HepG2 (cell line): Measurements from ENCODE around the gene ATG7. TPM values are rescaled to one million over a fixed set of nuclear protein-coding genes. Genes with fewer than 3 reads are reported as not detected.
A peak's percentile ranks its signal among the peaks of the same experiment; 100 is the strongest.

ENCODE experiments used
- BCL3 ChIP-seq: sonication (generic); formaldehyde crosslinking; IDR thresholded peaks from 2 replicates; pipeline ENCODE4 v1.5.1; 2020; ENCODE audit warnings: mild to moderate bottlenecking, missing genetic modification reagents, moderate library complexity
- CEBPG ChIP-seq: IDR thresholded peaks from 2 replicates; pipeline ENCODE4 v1.6.1; 2016
- ESRRA ChIP-seq: sonication (generic); formaldehyde crosslinking; IDR thresholded peaks from 2 replicates; pipeline ENCODE4 v1.5.1; 2020; ENCODE audit warnings: mild to moderate bottlenecking, low read depth, missing genetic modification reagents
- ETV6 ChIP-seq: sonication (generic); formaldehyde crosslinking; conservative IDR thresholded peaks from 2 replicates; pipeline ENCODE4 v1.4.0; 2020; ENCODE audit warnings: missing genetic modification reagents
- GPN1 ChIP-seq: sonication (generic); formaldehyde crosslinking; IDR thresholded peaks from 2 replicates; pipeline ENCODE4 v1.5.1; 2020; ENCODE audit warnings: missing genetic modification reagents, borderline replicate concordance
- HDAC2 ChIP-seq: sonication (generic); formaldehyde crosslinking; IDR thresholded peaks from 2 replicates; pipeline ENCODE4 v1.4.0; 2020; ENCODE audit warnings: missing genetic modification reagents
- HIVEP1 ChIP-seq: sonication (generic); formaldehyde crosslinking; IDR thresholded peaks from 2 replicates; pipeline ENCODE4 v1.4.0; 2020; ENCODE audit warnings: mild to moderate bottlenecking, missing genetic modification reagents
- HNRNPL ChIP-seq: fragments of 200-400 bp; formaldehyde crosslinking; IDR thresholded peaks from 2 replicates; pipeline ENCODE4 v1.6.1; 2017; ENCODE audit warnings: mild to moderate bottlenecking, low read depth, low read length
- HNRNPLL ChIP-seq: fragments of 200-400 bp; formaldehyde crosslinking; IDR thresholded peaks from 2 replicates; pipeline ENCODE4 v1.6.1; 2017; ENCODE audit warnings: mild to moderate bottlenecking, low read depth, low read length; ENCODE audit not compliant: poor library complexity, severe bottlenecking
- KDM5B ChIP-seq: sonication (generic); formaldehyde crosslinking; IDR thresholded peaks from 2 replicates; pipeline ENCODE4 v1.4.0; 2020; ENCODE audit warnings: missing genetic modification reagents, mild to moderate bottlenecking, borderline replicate concordance
- KDM6A ChIP-seq: IDR thresholded peaks from 2 replicates; pipeline ENCODE4 v1.6.1; 2016; ENCODE audit warnings: low read depth
- KLF9 ChIP-seq: IDR thresholded peaks from 2 replicates; pipeline ENCODE4 v1.6.1; 2016; ENCODE audit warnings: low read depth
- MEF2D ChIP-seq: sonication (generic); formaldehyde crosslinking; IDR thresholded peaks from 2 replicates; pipeline ENCODE4 v1.5.1; 2020; ENCODE audit warnings: mild to moderate bottlenecking, missing genetic modification reagents
- NKX3-1 ChIP-seq: sonication (generic); formaldehyde crosslinking; IDR thresholded peaks from 2 replicates; pipeline ENCODE4 v1.5.0; 2020; ENCODE audit warnings: missing genetic modification reagents
- NRL ChIP-seq: sonication (generic); formaldehyde crosslinking; IDR thresholded peaks from 2 replicates; pipeline ENCODE4 v1.5.0; 2020; ENCODE audit warnings: missing genetic modification reagents, mild to moderate bottlenecking, moderate library complexity, borderline replicate concordance
- PRPF4 ChIP-seq: fragments of 200-400 bp; formaldehyde crosslinking; IDR thresholded peaks from 2 replicates; pipeline ENCODE4 v1.6.1; 2016; ENCODE audit warnings: low read length, low read depth; ENCODE audit not compliant: poor library complexity, severe bottlenecking
- RXRB ChIP-seq: IDR thresholded peaks from 2 replicates; pipeline ENCODE4 v1.6.1; 2016; ENCODE audit warnings: borderline replicate concordance, missing genetic modification reagents, missing compliant biosample characterization
- SRF ChIP-seq: IDR thresholded peaks from 2 replicates; pipeline ENCODE4 v1.6.1; 2011; ENCODE audit warnings: mild to moderate bottlenecking, low read depth, low read length, moderate library complexity
- TBX2 ChIP-seq: sonication (generic); formaldehyde crosslinking; IDR thresholded peaks from 2 replicates; pipeline ENCODE4 v1.5.0; 2020; ENCODE audit warnings: missing genetic modification reagents, mild to moderate bottlenecking, borderline replicate concordance
- ZIK1 ChIP-seq: sonication (generic); formaldehyde crosslinking; IDR thresholded peaks from 2 replicates; pipeline ENCODE4 v1.5.0; 2020; ENCODE audit warnings: mild to moderate bottlenecking, low read depth, missing genetic modification reagents, borderline replicate concordance
- polyA plus RNA-seq, 8 experiments: library from polyadenylated mRNA; depleted of rRNA in 3 of 8; stranded (reverse) in 7 of 8; unstranded in 1 of 8; fragments of >200 nt; fragmentation: Illumina TruSeq in 4 of 8; extraction: Trizol in 4 of 8; gene quantifications; 2 replicates each; pipeline versions ENCODE4 v1.2.1 to v1.2.3, GENCODE V29; 2011 to 2016; ENCODE audit warnings: low read depth in 4 of 8, missing spikeins in 1 of 8, mixed read lengths in 1 of 8; ENCODE audit not compliant: insufficient read depth in 1 of 8
- total RNA-seq, 5 experiments: library from RNA; depleted of rRNA; stranded (reverse); fragments of >200 nt; fragmentation: Illumina TruSeq; extraction: Trizol; gene quantifications; 2 replicates each; pipeline ENCODE4 v1.2.3, GENCODE V29; 2016; ENCODE audit warnings: low read depth in 1 of 5
- TF ChIP-seq, protein P1 (sequence below): sonication (generic); formaldehyde crosslinking; IDR thresholded peaks from 2 replicates; pipeline ENCODE4 v1.4.0; 2020; ENCODE audit warnings: mild to moderate bottlenecking, missing genetic modification reagents, borderline replicate concordance
- TF ChIP-seq, protein P2 (sequence below): sonication (generic); formaldehyde crosslinking; IDR thresholded peaks from 2 replicates; pipeline ENCODE4 v1.4.0; 2020; ENCODE audit warnings: missing genetic modification reagents, borderline replicate concordance

Gene ATG7
- total and polyA plus RNA-seq, 2 of the 13 experiments (the other 11 are each of a cell fraction or from before 2014, with no cell fraction given) = 7.8 to 22.1 TPM

- TF ChIP-seq BCL3 (CRISPR knock-in tag) (0 out of 2 replicates have a peak, but pooled peaks have one; percentile 28), HIVEP1 (CRISPR knock-in tag) (0 out of 2 replicates have a peak, but pooled peaks have one; percentile 39), RXRB (CRISPR knock-in tag) (peak; percentile 60; the same call in 1 of the 2 replicates), ESRRA (CRISPR knock-in tag) (peak; percentile 80), CEBPG (CRISPR knock-in tag) (peak; percentile 52; the same call in 1 of the 2 replicates), ETV6 (CRISPR knock-in tag) (0 out of 2 replicates have a peak, but pooled peaks have one; percentile 14), GPN1 (CRISPR knock-in tag) (no peak), ZIK1 (CRISPR knock-in tag) (0 out of 2 replicates have a peak, but pooled peaks have one; percentile 59), TBX2 (CRISPR knock-in tag) (0 out of 2 replicates have a peak, but pooled peaks have one; percentile 13), NKX3-1 (no peak), KDM5B (CRISPR knock-in tag) (peak; percentile 57; the same call in 1 of the 2 replicates), KDM6A (peak; percentile 14; the same call in 1 of the 2 replicates), SRF (0 out of 2 replicates have a peak, but pooled peaks have one; percentile 40), KLF9 (CRISPR knock-in tag) (peak; percentile 72; the same call in 1 of the 2 replicates), PRPF4 (no peak), HDAC2 (CRISPR knock-in tag) (peak; percentile 82), HNRNPLL (peak; percentile 24), MEF2D (no peak), NRL (CRISPR knock-in tag) (0 out of 2 replicates have a peak, but pooled peaks have one; percentile 14), HNRNPL (peak; percentile 37; the same call in 1 of the 2 replicates)
- TF ChIP-seq, protein P1, sequence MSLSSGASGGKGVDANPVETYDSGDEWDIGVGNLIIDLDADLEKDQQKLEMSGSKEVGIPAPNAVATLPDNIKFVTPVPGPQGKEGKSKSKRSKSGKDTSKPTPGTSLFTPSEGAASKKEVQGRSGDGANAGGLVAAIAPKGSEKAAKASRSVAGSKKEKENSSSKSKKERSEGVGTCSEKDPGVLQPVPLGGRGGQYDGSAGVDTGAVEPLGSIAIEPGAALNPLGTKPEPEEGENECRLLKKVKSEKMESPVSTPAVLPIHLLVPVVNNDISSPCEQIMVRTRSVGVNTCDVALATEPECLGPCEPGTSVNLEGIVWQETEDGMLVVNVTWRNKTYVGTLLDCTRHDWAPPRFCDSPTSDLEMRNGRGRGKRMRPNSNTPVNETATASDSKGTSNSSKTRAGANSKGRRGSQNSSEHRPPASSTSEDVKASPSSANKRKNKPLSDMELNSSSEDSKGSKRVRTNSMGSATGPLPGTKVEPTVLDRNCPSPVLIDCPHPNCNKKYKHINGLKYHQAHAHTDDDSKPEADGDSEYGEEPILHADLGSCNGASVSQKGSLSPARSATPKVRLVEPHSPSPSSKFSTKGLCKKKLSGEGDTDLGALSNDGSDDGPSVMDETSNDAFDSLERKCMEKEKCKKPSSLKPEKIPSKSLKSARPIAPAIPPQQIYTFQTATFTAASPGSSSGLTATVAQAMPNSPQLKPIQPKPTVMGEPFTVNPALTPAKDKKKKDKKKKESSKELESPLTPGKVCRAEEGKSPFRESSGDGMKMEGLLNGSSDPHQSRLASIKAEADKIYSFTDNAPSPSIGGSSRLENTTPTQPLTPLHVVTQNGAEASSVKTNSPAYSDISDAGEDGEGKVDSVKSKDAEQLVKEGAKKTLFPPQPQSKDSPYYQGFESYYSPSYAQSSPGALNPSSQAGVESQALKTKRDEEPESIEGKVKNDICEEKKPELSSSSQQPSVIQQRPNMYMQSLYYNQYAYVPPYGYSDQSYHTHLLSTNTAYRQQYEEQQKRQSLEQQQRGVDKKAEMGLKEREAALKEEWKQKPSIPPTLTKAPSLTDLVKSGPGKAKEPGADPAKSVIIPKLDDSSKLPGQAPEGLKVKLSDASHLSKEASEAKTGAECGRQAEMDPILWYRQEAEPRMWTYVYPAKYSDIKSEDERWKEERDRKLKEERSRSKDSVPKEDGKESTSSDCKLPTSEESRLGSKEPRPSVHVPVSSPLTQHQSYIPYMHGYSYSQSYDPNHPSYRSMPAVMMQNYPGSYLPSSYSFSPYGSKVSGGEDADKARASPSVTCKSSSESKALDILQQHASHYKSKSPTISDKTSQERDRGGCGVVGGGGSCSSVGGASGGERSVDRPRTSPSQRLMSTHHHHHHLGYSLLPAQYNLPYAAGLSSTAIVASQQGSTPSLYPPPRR (CRISPR knock-in tag) = peak; percentile 64; the same call in 1 of the 2 replicates
- TF ChIP-seq, protein P2, sequence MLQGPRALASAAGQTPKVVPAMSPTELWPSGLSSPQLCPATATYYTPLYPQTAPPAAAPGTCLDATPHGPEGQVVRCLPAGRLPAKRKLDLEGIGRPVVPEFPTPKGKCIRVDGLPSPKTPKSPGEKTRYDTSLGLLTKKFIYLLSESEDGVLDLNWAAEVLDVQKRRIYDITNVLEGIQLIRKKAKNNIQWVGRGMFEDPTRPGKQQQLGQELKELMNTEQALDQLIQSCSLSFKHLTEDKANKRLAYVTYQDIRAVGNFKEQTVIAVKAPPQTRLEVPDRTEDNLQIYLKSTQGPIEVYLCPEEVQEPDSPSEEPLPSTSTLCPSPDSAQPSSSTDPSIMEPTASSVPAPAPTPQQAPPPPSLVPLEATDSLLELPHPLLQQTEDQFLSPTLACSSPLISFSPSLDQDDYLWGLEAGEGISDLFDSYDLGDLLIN (CRISPR knock-in tag) = 0 out of 2 replicates have a peak, but pooled peaks have one; percentile 21
Measured at GRCh38 chr3:11536132-11536935, 264.1 kb downstream of the ATG7 start (continued).
